ENCODE results near the gene MGAM2.

The MGAM2 gene

GRCh38 chr7:142176901-142177300, 65.4 kb downstream of the MGAM2 start:
- DNase-seq (ENCODE audit: low spot score), result no peak

- no peak for DNase-seq (ENCODE audit: low spot score)
Measured at GRCh38 chr7:142177869-142178268, 66.4 kb downstream of the MGAM2 start.

GRCh38 chr7:142180426-142180825, 68.9 kb downstream of the MGAM2 start:
- DNase-seq (ENCODE audit: low spot score), result no peak

GRCh38 chr7:142181211-142181610, 69.7 kb downstream of the MGAM2 start:
- DNase-seq (ENCODE audit: low spot score), result no peak

GRCh38 chr7:142181966-142182365, 70.4 kb downstream of the MGAM2 start:
- no peak for DNase-seq (ENCODE audit: low spot score)

GRCh38 chr7:142185069-142185468, 73.6 kb downstream of the MGAM2 start:
- DNase-seq (ENCODE audit: low spot score), result no peak

GRCh38 chr7:142185801-142186200, 74.3 kb downstream of the MGAM2 start:
- DNase-seq (ENCODE audit: low spot score), result no peak

GRCh38 chr7:142188154-142188553, 76.6 kb downstream of the MGAM2 start:
- DNase-seq (ENCODE audit: low spot score), result no peak

GRCh38 chr7:142188846-142189245, 77.3 kb downstream of the MGAM2 start:
- DNase-seq (ENCODE audit: low spot score), result no peak

GRCh38 chr7:142194201-142194600, 82.7 kb downstream of the MGAM2 start:
- no peak for DNase-seq (ENCODE audit: low spot score)

- DNase-seq (ENCODE audit: low spot score), result no peak
Measured at GRCh38 chr7:142196066-142196840, 84.7 kb downstream of the MGAM2 start.

GRCh38 chr7:142200206-142200605, 88.7 kb downstream of the MGAM2 start:
- DNase-seq (ENCODE audit: low spot score), result no peak

GRCh38 chr7:142228537-142229104, 117.1 kb downstream of the MGAM2 start:
- no peak for DNase-seq (ENCODE audit: low spot score)

- DNase-seq (ENCODE audit: low spot score), result no peak
Measured at GRCh38 chr7:142231716-142232115, 120.2 kb downstream of the MGAM2 start.

GRCh38 chr7:142240546-142240945, 129.0 kb downstream of the MGAM2 start:
- no peak for DNase-seq (ENCODE audit: low spot score)

GRCh38 chr7:142243823-142244222, 132.3 kb downstream of the MGAM2 start:
- no peak for DNase-seq (ENCODE audit: low spot score)

GRCh38 chr7:142248166-142249160, 136.9 kb downstream of the MGAM2 start:
- no peak for DNase-seq (ENCODE audit: low spot score)

- DNase-seq (ENCODE audit: low spot score), result no peak
Measured at GRCh38 chr7:142249918-142250317, 138.4 kb downstream of the MGAM2 start.

GRCh38 chr7:142250705-142251104, 139.2 kb downstream of the MGAM2 start:
- DNase-seq (ENCODE audit: low spot score), result no peak

GRCh38 chr7:142257958-142258357, 146.4 kb downstream of the MGAM2 start, which contains the start of gene PRSS58:
TSS of gene PRSS58 (minus strand) at chr7:142258058. CDS start at chr7:142257707, 351 bp downstream.
- no peak for DNase-seq (ENCODE audit: low spot score)

GRCh38 chr7:142263598-142264380, 152.3 kb downstream of the MGAM2 start:
- DNase-seq (ENCODE audit: low spot score), result no peak
